DOHH2 (cell line): Measurements from ENCODE around the gene GNB1L.

Experiments used
- H3F3A ChIP-seq: fragments of 200-600 bp; sonication (generic), shearing (Covaris generic); 2 replicates; pipeline ENCODE4 v1.6.0; 2016; ENCODE audit warnings: antibody characterized with exemption, mild to moderate bottlenecking; ENCODE audit not compliant: control insufficient read depth, insufficient read depth
- H3K27ac ChIP-seq: fragments of 200-600 bp; sonication (generic); 2 replicates; pipeline ENCODE4 v1.5.1; 2014; ENCODE audit warnings: low read depth, mild to moderate bottlenecking, low read length, moderate library complexity
- H3K27me3 ChIP-seq: fragments of 200-600 bp; sonication (generic); 2 replicates; pipeline ENCODE4 v1.6.1; 2014; ENCODE audit warnings: mild to moderate bottlenecking, low read length, mixed read lengths; ENCODE audit not compliant: control insufficient read depth
- H3K36me3 ChIP-seq: fragments of 200-600 bp; sonication (generic); 2 replicates; pipeline ENCODE4 v1.6.1; 2014; ENCODE audit warnings: mild to moderate bottlenecking, low read length, moderate library complexity, mixed read lengths; ENCODE audit not compliant: control insufficient read depth
- H3K4me1 ChIP-seq: fragments of 200-600 bp; sonication (generic); 2 replicates; pipeline ENCODE4 v1.6.1; 2014; ENCODE audit warnings: mild to moderate bottlenecking, low read length, mixed read lengths; ENCODE audit not compliant: control insufficient read depth
- H3K4me2 ChIP-seq: fragments of 200-600 bp; sonication (generic); 2 replicates; pipeline ENCODE4 v1.6.0; 2014; ENCODE audit warnings: mild to moderate bottlenecking, low read length, moderate library complexity
- H3K4me3 ChIP-seq: fragments of 200-600 bp; sonication (generic); 2 replicates; pipeline ENCODE4 v1.5.1; 2014; ENCODE audit warnings: mild to moderate bottlenecking, low read length, mixed read lengths
- H3K79me2 ChIP-seq: fragments of 200-600 bp; sonication (generic); 2 replicates; pipeline ENCODE4 v1.6.1; 2014; ENCODE audit warnings: mild to moderate bottlenecking, low read length, mixed read lengths; ENCODE audit not compliant: control insufficient read depth
- H3K9me2 ChIP-seq: fragments of 200-600 bp; sonication (generic); replicated peaks from 2 replicates; pipeline ENCODE4 v1.6.1; 2014; ENCODE audit warnings: mild to moderate bottlenecking, low read length, mixed read lengths; ENCODE audit not compliant: control insufficient read depth
- H3K9me3 ChIP-seq: fragments of 200-600 bp; sonication (generic); 2 replicates; pipeline ENCODE4 v1.6.1; 2014; ENCODE audit warnings: antibody characterized with exemption, low read length, mixed read lengths; ENCODE audit not compliant: control insufficient read depth, insufficient read depth
- H4K20me1 ChIP-seq: fragments of 200-600 bp; sonication (generic); 2 replicates; pipeline ENCODE4 v1.6.0; 2014; ENCODE audit warnings: low read depth, mild to moderate bottlenecking, antibody characterized with exemption, low read length, moderate library complexity; ENCODE audit not compliant: control insufficient read depth, insufficient read depth
- CTCF ChIP-seq: fragments of 200-600 bp; sonication (generic); IDR thresholded peaks from one replicate; pipeline ENCODE4 v1.5.1; 2014; ENCODE audit warnings: antibody characterized with exemption, mild to moderate bottlenecking, low read depth, low read length; ENCODE audit not compliant: poor library complexity, severe bottlenecking
- EZH2phosphoT487 ChIP-seq: fragments of 200-600 bp; sonication (generic); IDR thresholded peaks from 2 replicates; pipeline ENCODE4 v1.6.1; 2017; ENCODE audit warnings: borderline replicate concordance, mild to moderate bottlenecking, antibody characterized with exemption, low read length, moderate library complexity, mixed read lengths

GNB1L gene

GRCh38 chr22:19900707-19901436, 46.2 kb upstream of the GNB1L start:
- Histone ChIP-seq H3K27ac (no peak overlapping the region), H3F3A (0 out of 2 replicates have a peak, but pooled peaks cover 2% of the 10 kb centered on the region), H3K4me3 (no peak overlapping the region), H3K79me2 (no peaks in the 10 kb centered on the region), H3K4me2 (no peak overlapping the region; the same call in 1 of the 2 replicates), H3K4me1 (peaks cover 29% of the 10 kb centered on the region), H4K20me1 (no peaks in the 10 kb centered on the region), H3K36me3 (no peaks in the 10 kb centered on the region), H3K27me3 (no peaks in the 10 kb centered on the region), H3K9me2 (no peaks in the 10 kb centered on the region), H3K9me3 (no peaks in the 10 kb centered on the region)
- TF ChIP-seq EZH2phosphoT487 (no peak), CTCF (no peak)

DNA sequence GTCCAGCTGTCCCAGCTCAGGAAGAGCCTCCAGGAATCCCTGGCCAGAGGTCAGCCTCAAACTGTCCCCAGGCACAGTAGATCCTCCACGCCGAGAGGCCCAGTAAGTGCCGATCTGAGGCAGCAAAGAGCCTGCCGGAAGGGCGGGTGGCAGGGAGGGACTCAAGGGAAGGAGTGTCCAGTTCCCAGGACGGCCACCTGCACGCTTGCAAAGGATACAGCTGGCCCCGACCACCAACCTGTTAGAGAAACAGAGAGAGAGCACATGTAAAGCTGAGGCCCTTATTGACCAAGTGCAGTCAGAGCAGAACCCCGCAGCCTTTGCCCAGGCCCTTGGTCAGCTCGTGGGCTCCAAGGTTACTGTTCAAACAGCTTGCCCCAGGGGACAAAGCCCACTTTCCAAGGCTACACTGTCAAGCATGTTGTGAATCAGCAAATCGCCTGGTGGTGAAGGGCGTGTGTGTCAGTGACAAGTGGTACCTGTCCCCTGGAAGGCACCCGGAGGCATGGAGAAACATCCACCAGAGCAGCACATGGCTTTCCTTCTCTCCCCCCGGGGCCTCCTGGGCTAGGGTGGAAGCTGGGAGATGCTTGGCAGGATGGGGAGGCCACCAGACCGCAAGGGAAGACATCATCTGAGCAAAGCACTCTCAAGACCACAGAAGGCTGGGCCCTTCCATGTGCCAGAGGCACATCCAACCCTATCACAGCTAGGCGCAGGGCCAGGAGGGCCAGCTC, 44.3 kb upstream of the GNB1L start:
- Histone ChIP-seq H3K36me3 (no peaks in the 10 kb centered on the region), H3K4me2 (no peak overlapping the region)

GRCh38 chr22:19898145-19898544, 43.5 kb upstream of the GNB1L start:
- H3K9me3 ChIP-seq, result no peaks in the 10 kb centered on the region
- TF ChIP-seq EZH2phosphoT487, result no peak
- TF ChIP-seq CTCF, result no peak
- no peaks in the 10 kb centered on the region for H3K9me2 ChIP-seq
- no peaks in the 10 kb centered on the region for H3K79me2 ChIP-seq
- H3K36me3 ChIP-seq, result no peaks in the 10 kb centered on the region
- no peak overlapping the region for H3K27ac ChIP-seq
- H3K4me2 ChIP-seq, result no peak overlapping the region
- no peak overlapping the region for H3K4me3 ChIP-seq
- no peaks in the 10 kb centered on the region for H3K27me3 ChIP-seq
- 0 out of 2 replicates have a peak, but pooled peaks cover 2% of the 10 kb centered on the region for H3F3A ChIP-seq
- peaks cover 42% of the 10 kb centered on the region for H3K4me1 ChIP-seq
- H4K20me1 ChIP-seq, result no peaks in the 10 kb centered on the region

More for the DNA sequence above, 44.3 kb upstream of the GNB1L start:
- Histone ChIP-seq H3K27me3 (no peaks in the 10 kb centered on the region), H3K9me2 (no peaks in the 10 kb centered on the region), H3F3A (0 out of 2 replicates have a peak, but pooled peaks cover 2% of the 10 kb centered on the region), H3K4me3 (no peak overlapping the region), H3K9me3 (no peaks in the 10 kb centered on the region), H3K79me2 (no peaks in the 10 kb centered on the region), H3K4me1 (peaks cover 34% of the 10 kb centered on the region), H4K20me1 (no peaks in the 10 kb centered on the region), H3K27ac (no peak overlapping the region)
- TF ChIP-seq CTCF (no peak), EZH2phosphoT487 (no peak)
